Tibial nerve (tissue), 3 donors: ENCODE measurements around the gene CTNND2.

Experiments
- POLR2A ChIP-seq, 2 donors: fragments of 450-650 bp; IDR thresholded peaks; one replicate each; pipeline ENCODE4 v1.6.1; 2017; ENCODE audit warnings: antibody characterized with exemption in 2 of 2, mild to moderate bottlenecking in 2 of 2, moderate library complexity in 2 of 2
- TF ChIP-seq, protein P1 (sequence below), 5 experiments: fragments of 200-600 bp in 3 of 5; fragments of 450-650 bp in 2 of 5; sonication (generic) in 3 of 5; IDR thresholded peaks; one replicate each; pipeline ENCODE4 v1.5.1; 2016 to 2019; ENCODE audit warnings: antibody characterized with exemption in 5 of 5, mild to moderate bottlenecking in 3 of 5, moderate library complexity in 2 of 5

DNA sequence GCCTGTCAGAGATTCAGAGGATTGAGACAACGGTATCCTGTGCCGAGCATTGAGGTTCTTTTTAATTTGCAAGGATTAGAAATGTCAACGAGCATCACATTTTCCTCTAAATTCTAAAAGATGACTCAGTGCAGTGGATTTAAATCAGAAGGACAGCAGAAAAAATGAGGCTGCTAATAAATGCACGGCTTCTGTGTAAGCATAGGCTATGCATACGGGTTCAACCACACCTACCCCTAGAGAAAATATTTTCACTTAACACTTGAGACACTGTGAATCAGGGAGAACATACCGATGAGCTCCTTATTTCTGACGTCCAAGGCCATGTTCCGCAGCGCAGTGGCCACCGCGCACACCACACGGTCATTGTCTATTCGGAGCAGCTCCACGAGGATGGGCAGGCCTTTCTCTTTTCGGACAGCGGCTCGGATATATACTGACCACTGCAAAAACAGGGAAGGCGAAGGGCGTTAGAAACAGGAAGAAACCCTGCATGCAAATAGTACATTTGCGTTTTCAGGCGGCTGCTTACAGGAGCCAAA lies 821.8 kb downstream of the CTNND2 start:
- TF ChIP-seq, protein P1, sequence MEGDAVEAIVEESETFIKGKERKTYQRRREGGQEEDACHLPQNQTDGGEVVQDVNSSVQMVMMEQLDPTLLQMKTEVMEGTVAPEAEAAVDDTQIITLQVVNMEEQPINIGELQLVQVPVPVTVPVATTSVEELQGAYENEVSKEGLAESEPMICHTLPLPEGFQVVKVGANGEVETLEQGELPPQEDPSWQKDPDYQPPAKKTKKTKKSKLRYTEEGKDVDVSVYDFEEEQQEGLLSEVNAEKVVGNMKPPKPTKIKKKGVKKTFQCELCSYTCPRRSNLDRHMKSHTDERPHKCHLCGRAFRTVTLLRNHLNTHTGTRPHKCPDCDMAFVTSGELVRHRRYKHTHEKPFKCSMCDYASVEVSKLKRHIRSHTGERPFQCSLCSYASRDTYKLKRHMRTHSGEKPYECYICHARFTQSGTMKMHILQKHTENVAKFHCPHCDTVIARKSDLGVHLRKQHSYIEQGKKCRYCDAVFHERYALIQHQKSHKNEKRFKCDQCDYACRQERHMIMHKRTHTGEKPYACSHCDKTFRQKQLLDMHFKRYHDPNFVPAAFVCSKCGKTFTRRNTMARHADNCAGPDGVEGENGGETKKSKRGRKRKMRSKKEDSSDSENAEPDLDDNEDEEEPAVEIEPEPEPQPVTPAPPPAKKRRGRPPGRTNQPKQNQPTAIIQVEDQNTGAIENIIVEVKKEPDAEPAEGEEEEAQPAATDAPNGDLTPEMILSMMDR (IDR thresholded peaks at IDR 0.05) = no peak
- TF ChIP-seq POLR2A (IDR thresholded peaks at IDR 0.05) = no peak
